Stimulated activated CD4-positive, alpha-beta T cell treated with anti-CD3 and anti-CD28 coated beads, TNF-alpha, amount 100 ng/mL, for 1 hour (primary cell): ENCODE measurements around the gene ROR1.

ENCODE experiments used
- DNase-seq, 3 donors: peaks; one replicate each; pipeline ENCODE4 v3.0.0-alpha.2; 2020; ENCODE audit warnings: low read depth in 3 of 3, low spot score in 1 of 3

ROR1 gene

DNA sequence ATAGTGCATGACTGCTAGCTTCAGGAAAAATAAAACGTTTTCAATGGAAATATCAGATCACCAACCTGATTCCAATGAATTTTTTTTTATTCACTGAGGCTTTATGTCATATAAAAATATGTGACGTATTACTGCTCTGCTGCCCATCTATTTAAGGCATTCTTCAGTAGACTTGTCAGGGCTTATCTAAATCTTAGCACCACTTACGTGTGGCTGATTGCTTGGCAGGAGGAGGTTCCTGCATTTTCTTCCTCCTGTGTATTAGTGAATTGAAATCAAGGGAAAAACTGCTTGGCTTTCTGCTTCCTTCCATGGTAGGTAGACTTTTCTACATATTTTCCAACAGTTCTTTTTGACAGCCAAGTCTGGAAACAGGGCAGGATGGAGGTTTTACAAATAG, 80.3 kb downstream of the ROR1 start:
- DNase-seq, result no peak

DNA sequence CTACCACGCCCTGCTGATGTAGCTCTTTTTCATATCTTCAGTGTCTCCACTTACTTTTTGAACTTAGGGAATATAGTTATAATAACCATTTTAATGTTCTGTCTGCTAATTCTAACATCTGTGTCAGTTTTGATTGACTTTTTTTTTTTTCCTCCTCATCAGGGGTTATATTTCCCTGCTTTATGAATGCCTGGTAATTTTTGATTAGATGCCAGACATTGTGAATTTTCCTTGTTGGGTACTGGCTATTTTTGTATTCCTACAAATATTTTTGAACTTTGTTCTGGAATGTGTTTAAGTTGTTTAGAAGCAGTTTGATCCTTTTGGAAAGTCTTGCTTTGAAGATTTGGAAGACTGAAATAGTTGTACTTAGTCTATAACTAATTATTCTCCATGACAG, 82.1 kb downstream of the ROR1 start:
- DNase-seq, result no peak

DNA sequence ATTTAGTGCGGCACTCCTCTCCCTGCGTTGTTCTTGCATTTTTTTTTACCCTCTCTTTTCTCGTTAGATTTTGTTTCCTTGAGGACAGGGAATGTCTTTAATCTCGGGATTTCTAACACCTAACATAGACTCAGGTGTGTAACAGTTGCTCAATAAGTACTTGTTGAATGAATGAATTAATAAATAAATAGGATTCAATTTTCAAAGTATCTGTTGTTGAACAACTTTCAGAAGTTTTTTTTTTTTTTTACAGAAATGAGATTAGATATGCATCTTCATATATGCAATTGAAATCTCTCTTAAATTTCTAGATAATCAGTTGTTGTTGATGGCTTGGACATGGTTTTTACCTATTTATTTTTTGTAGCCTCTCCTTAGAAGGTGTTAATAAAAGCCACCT, 83.1 kb downstream of the ROR1 start:
- no peak for DNase-seq

DNA sequence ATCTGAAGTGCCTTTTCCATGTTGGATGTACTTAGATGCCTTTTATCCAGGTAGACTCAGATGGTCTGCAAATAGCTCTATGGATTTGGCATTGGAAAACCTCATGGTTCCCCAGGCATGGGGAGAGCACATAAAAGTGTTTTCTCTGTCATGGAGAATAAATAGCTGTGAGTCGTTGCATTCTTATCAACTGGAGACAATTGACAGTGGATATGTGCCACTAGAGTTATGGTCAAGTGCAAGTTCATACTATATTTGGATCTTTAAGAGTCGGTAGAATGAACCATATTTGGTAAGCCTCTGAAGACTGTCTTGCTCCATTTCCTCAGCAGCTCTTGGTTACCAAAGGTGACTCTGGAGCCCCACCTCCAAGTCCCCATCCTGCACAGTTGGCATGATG, 83.7 kb downstream of the ROR1 start:
- no peak for DNase-seq

DNA sequence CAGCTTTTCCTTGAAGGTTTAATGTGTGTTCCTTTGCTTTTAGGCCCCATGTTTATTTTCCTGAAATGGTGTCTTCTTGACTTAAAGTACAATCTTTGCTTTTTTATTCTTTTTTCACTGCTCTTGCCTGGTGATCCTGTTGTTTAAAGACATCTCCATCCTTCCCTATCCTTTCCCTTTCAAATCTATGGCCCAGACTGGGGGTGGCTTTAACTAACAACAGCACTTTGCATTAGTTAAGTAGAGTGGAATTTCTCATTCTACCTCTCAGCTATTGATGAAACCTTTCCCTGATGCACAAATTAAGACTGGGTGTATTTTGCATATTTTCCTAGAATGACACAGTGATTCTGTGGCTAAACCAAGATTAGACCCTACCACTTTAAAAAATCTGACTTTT, 84.3 kb downstream of the ROR1 start:
- no peak for DNase-seq

DNA sequence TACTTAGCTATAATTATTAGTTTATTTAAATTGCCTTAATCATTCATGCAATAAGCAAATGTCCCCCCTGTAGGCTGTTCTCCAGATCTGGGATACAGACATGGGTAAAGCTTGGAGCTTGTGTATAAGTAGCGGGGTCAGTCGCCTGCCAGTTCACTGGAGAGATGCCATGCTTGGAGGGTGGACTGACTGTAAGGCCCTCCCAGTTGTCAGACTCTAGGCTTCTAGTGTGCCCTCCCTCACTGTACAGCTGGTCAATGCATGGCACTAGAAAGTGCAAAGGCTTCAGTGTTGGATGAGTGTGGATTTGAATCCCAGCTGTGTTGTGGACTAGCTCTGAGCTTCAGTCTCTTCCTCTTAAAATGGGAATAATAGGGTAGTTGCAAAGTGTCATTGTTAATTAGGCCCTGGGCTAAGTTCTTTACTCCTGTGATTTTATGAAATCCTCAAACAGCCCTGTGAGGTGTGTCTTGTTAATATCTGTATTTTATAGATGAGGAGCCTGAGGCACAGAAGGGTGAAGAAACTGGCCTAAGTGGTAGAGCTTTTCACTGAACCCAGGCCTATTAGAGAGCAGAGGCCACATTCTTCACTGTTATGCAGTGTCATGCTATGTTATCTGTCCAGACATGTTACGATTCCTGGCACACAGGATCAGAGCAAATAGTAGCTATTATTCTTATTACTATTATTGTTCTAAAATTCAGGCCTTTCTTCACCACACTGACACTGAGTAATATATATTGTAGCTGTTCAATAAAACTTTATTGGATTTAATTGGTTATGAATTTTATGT, 85.9 kb downstream of the ROR1 start:
- no peak for DNase-seq

DNA sequence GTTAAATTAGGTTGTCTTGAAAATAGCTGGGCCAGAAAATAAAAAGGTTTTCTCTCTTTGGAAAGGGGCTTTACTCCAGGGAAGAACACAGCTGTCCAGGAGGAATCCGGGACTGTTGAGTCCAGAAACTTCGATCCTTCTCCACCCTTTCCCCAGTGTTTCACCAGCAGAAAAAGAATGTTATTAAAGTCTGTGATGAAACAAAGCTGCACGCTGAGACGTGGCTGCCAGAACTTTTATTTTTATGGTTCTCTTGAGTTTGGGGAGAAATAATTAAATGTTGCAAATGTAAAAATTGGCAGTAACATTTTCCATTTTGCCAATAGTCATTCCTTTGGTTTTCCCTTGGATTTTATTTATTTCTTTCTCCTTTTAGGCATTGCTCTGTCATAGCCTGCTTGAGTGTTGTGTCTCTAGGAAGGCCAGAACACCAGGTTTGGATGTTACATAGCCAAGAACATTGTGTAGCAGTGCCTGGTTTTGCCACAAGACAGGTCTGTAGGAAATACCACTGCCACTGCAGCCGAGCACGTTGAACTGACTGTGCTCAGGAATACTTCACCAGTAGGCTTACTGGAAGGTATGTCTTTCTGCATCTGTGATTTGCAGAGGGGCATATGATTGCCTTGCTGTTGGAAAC, 87.4 kb downstream of the ROR1 start:
- DNase-seq, result no peak

DNA sequence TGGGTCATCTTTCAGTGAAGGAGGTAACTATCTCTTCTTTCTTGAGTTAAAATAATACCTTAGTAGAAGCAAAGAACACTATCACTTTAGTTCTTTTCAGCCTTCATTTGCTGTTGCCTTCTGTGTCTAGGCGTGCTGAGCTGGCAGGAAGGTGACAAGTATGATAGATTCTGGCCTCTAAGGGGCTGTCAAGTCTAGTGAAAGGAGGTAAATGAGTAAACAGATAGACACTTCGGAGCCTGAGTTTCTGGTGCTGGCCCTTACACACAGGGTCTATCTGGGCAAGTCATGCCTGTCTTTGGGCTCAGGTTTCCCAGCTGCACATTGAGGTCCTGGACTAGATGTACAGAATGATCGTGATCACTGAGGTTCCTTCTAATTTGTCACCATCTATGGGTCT, 89.3 kb downstream of the ROR1 start:
- DNase-seq, result no peak

DNA sequence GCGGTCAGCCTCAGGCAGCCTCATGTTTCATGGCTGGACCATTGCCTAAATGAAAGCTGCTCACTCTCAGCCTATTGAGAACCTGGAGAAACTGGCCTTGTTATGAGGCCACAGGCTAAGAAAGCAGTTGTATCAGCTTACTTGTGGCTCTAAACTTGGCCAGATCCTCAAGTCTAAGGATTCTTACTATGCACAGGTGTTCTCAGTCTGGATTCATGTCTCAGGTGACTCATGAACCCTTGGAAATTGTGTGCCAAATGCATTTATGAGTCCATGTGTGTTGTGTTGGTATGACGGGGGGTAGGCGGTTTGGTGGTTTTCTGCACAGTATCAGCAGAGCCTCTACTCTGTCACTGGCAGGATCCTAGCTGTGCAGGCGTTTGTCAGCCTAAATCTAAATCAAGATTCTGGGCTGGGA, 90.4 kb downstream of the ROR1 start:
- no peak for DNase-seq

DNA sequence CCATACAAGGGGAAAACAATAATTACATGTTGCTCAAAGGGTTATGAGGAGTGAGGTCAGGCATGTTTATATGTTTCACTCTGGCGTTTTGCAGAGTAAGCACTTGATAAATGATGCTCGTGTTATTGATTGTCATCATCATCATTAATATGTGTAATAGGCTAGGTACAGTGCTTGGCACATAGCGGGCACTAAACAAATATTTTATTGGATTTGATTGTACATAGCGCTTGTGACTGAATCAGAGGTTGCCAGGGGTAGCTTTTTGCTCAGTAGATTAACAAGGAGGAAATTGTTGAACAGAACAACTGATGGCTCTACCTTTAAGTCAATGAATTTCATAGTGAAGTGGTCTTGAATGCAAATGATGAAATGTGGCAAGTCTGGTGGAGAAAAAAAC, 91.7 kb downstream of the ROR1 start:
- no peak for DNase-seq

DNA sequence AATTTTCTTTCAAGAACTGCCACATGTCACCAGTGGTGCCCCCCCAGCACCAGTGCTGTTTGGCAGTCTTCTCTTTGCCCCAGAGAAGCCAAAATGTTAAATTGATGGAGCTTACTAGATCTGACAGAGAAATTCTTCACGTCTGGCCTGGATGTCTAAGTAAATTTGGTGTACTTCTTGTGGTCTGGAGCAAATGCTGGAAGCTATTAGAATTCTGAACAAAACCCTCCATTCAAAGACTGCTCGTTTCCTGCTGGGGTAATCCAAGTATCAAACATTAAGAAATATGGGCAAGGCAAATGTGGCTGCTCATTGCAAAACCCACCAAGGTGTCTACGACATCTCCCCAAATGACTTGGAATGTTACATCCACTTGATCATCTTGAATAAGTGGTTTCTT, 92.3 kb downstream of the ROR1 start:
- no peak for DNase-seq

DNA sequence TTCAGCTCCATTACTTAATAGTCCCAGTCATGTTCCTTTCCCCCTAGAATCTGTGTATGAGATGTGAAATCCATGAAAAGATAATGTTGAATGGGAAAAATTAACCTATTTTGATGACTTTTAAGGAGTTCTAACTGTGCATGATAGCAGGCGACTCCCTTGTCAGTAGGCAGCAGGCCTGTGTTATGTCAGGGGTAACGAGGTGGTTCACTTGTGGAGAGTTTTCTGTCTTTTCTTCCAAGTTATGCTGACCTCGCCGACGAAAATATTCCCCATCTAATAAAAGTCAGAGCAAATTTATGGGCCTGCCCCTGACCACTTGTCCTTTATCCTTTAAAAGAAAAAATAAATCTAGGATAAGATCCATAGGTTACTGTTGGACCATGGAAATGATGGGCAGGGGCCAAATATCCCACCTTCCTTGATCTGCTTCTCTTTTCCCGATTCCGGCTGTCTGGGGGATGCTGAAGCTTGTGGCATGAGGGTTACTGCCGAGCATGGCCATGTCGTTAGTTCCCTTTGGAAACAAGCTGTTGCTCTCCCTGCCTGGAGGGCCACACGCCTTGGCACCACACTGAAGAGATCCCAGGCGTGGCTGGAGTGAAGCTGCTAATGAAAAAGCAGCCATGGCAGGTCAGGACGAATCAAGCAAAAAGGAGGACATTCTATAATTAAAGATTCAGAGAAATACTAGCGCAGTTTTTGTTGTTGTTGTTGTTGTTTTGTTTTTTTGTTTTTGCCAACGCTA, 93.8 kb downstream of the ROR1 start:
- DNase-seq, result no peak

DNA sequence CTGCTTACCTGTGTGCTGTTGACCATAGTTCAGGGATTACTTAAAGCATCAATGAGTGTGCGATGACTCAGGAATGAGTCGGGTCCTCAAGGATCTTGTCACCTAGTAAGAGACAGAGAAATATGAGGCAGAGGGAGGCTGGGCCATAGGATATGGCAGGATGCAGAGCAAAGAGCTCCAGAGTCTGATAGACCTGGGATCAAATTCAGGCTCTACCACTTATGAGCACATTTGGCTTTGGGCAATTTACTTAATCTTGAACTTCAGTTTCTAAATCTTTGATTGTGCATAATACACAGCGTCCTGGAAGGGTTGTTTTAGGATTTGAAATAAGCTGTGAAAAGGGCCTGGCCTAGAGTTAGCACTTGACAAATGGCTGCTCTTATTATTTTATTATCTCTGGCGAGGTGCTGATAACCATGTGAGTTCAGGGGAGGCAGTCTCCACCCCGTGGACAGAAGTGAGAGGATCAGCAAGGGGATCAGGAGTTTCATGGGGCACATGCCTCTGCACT, 94.5 kb downstream of the ROR1 start:
- no peak for DNase-seq

DNA sequence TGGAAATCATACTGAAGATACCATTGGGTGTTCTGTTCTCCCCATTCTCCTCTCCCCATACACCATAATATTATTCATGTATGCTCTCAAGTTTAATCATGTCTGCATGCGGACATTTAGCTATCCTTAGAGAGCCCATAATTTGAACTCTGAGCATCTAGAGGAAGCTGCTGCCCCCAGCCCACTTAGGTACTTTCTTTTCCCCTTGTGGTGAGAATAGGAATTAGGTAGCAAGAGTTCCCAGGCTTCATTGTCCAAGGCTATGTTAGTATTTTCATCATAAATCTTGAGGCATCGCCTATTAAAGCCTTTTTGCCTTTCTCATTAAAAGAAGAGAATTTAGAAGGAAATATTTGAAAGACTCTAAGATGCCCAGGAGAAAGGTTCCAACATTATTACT, 96.3 kb downstream of the ROR1 start:
- no peak for DNase-seq

DNA sequence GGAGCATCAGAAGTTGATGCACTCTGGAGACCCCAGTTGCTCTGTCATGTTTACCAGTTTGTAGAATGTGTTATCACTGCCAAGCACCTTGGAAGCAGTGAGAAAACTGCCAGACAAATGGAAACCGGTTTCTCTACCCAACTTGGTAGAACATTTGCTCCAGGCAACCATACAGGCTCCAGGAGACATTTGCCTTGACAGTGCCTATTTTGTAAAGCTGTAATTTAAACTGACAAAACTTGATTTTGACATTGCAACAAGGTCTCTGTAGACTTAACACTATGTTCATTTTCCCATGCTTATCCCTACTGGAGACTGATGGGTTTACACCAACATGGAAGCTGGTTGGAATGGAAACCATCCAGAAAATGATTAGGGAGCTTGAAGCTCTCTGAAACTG, 97.6 kb downstream of the ROR1 start:
- DNase-seq, result no peak

DNA sequence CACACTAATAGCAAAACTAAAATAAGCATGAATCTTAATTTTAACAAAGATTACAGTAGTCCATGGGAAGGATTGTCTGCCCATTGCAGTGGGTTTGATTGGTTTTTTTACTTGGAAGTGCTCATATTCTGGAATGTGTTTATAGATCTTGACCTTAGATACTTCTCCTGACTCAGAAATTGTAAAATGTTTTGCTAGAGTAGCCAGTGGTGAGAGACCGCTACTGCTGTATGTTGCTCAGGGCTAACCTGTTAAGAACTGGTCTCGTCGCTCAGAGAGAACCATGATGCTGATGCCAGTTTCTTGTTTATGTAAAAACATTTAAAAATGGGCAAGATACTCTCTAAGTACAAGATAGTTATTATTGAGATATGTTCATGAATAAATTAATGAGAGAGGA, 99.9 kb downstream of the ROR1 start:
- DNase-seq, result no peak

DNA sequence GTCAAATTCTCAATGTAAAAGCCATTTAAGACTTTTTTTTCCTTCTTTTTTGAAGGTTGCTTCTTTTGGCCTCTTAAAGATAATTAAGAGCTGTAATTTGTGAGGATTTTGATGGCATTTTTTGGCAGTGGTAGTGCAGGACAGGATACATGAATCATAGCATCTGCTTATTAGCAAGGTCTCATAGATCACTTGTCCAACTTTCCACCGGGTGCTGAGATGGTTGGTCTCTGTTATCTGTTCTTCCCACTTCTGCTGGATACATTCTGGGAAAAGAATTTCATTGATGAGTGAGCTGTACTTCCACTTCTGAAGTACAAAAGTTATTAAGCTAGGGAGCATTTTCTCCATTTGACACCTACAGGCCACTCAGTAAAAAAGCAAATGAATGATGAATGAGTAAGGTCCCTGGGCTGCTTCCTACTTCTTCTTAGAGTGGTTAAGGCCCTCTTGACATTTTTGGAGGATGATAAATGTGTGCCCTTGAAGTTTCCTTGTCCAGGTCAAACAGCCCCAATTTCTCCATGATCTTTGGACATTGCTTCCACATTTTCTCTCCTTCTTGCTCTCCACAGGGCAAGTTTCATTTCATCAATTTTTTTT, 100.6 kb downstream of the ROR1 start:
- DNase-seq, result no peak

DNA sequence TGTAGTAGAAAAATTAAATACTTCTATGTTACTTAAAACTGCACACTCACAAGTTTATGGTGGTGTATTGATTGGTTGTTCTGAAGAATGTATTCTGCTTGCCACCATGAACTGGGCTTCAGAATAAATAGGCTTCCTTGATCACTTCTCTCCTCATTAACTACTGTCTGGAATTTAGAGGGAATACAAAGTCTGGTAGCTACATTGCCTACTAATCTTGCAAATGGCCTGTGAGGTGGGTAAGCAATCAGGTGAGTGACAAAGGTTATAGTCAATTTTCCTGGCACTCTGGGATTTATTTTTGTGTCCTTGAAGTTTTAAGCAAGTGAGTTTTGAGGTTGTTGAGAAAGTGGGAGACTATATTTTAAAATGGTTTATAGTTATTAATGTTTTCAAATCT, 101.8 kb downstream of the ROR1 start:
- no peak for DNase-seq

DNA sequence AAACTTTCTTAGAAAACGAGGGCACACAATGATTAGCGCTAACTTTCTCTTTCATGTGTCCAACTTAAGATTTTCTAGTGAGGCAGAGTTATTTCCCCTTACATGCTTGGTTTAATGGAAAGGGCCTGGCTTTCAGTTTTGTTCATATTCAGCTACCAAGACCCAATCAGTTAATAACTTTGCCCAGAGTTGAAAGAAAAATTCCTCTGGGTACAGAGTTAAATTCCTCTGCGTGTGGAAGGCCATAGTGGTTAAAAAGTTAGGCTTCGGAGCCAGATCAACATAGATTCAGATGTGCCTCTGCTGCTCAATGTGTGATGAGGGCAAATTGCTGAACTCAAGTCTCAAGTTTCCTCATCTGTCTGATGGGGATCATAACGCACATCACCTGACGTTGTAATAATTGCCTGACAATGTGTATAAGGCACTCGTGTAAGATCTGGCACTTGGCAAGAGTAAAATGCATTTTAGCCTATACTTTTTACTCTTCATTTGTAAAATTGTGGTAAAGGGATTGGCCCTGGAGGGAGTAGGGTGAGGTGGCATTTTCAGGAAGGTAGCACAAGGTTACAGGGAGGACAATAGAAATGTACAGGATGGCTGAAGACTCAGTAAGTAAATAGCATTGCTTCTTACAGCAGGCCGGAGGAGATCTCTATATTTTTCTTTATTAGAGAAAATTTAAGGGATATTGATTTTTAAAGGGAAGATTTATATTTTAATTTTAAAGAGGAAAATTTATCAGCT, 103.4 kb downstream of the ROR1 start:
- DNase-seq, result no peak

DNA sequence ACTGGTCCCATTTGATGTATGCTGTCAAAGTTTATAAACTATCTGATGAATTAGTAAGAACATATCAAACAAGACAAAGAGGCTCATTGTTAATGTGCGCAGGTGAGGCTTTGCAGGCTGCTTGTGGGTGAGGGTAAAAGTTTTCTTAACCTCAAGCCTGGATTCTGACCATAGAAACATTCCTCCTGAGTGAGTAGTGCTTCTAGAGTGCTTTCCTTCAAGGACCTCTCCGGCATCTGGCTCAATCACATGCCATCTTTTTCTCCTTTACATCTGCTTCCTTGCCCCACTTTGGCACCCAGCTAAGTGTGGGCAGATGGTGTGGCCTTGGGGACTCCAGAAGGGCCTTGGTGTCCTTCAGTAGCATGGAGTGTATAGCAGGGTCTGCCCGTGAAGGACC, 104.0 kb downstream of the ROR1 start:
- no peak for DNase-seq

DNA sequence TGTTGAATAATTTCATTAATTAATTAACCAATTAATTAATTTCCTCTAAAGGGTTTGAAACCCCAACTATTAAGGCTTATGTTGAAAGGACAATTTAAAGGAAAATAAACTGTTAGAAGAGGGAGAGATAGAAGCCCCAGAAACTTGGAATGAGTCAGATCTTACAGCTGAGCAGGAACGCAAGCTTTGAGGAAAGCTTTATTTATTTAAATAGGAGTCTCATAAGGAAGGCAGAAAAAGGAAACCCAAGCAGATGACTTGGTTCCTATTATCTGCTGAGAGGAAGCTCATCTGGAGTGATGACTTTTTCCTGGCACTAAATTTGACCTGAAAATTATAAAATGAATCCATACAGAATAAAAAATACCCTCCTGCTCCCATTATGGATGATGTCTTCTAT, 105.1 kb downstream of the ROR1 start:
- DNase-seq, result no peak
